ENCODE data around the gene CRHR2. TPM values are rescaled to one million over a fixed set of nuclear protein-coding genes. Genes with fewer than 3 reads are reported as not detected.
"Not testable (repeated sequence)": the region's sequence is repeated elsewhere in the genome, so short reads cannot be mapped to it uniquely, and the experiment has no call there.

CRHR2 gene
- under 1 TPM in 2 of 4 donors, not detected in 2; 0.09 to 0.25 TPM for polyA plus RNA-seq (ENCODE audit: insufficient read length in 4 of 4)

DNA sequence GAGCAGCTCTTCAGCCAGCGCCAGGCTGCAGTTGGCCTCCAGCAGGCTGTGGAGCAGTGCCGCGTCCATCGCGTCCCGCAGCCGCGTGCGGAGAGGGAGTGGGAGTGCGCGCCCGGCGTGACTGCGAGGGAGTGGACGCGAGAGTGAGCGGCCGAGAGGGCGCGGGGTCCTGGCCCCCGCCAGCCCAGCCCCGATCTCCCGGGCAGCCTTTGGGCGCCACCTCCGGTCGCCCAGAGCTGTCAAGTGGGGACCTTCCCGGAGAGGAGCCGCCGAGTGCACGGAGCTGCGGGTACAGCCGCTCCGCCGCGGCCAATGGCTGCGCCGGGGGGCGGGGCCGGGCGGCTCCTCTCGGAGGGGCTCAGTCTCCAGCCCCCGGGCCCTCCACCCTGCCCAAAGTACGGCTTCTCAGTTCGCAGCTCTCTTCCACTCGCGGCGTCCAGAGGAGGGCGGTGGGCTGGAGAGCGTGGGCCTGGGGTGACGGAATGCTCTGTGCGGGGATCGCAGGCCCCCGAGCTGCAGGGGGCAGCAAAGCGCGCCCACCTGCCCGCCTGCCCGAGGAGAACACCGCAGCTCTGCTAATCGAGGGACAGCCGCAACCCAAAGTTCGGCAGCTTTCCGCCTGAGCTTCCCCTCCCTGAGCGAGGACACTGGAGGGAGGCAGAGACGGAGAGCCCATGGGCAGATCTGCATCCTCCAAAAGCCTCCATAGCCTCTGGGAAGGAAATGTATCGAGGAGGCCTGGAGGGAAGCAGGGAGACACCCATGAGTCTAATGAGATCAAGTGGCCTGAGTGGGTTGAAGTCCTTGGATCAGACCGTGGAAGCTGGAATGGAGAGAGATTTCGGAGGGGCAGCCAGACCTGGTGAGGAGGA lies at the start of gene CRHR2:
Gene CRHR2, minus strand, starts transcription at position 245 of the 872 bp plus-strand sequence. Its CDS starts 176 bp downstream, at position 69.
- DNase-seq (ENCODE audit: low read depth in 4 of 4, low spot score in 3 of 4) = no peak

DNA sequence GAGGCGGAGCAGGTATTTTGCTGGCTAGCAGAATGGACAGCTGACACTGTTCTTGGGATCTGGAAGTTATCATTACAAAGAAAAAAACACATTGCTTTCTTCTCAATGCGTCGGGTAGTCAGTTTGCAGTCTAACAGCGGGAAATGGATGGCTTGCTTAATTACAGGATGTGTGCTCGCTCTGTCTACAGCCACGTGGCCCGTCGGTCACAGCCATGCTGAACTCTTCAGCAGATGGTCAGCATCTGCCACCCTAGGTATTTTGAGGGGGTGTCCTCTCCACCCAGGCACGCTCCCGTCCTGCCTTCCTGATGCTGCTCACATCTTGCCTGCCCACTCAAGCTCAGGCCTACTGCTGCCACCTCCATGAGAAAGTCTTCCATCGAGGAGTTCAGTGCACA lies 49.3 kb upstream of the CRHR2 start:
- no peak for DNase-seq (ENCODE audit: low read depth in 4 of 4, low spot score in 3 of 4)

DNA sequence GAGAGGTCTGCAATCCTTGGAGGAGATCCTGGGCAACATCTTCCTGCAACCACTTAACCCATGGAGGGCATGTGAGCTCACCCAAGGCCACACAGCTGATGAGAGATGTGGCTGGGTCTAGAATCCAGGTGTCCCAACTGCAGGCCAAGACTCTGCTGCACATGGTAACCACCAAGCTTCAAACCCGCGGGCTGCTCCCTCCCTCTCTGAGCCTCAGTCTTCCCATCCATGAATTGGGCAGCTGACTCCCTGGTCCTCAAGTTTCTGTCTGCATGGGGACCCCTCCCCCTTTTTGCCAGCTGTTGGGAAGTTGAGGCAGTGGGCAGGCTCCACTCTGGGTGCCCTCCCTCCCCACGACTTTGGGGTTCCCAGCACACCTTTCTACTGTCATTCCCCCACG lies 48.7 kb upstream of the CRHR2 start:
- no peak for DNase-seq (ENCODE audit: low read depth in 4 of 4, low spot score in 3 of 4)

DNA sequence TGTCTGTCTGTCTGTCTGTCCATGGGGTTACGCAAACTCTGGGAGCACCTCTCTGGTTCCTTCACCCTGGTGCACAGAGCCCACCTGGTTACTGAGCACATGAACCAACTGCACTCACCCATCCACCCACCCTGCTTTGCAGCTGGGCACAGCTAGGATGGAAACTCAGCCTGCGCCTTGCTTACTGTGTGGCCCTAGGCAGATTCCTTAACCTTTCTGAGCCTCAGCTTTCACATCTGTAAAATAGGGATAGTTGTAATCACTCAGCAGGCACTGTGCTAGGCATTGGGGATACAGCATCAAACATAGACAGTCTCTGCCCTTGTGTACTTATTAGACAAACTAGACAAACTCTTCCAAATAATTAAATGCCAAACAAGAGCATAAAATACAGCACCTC lies 47.8 kb upstream of the CRHR2 start:
- DNase-seq (ENCODE audit: low read depth in 4 of 4, low spot score in 3 of 4) = no peak

DNA sequence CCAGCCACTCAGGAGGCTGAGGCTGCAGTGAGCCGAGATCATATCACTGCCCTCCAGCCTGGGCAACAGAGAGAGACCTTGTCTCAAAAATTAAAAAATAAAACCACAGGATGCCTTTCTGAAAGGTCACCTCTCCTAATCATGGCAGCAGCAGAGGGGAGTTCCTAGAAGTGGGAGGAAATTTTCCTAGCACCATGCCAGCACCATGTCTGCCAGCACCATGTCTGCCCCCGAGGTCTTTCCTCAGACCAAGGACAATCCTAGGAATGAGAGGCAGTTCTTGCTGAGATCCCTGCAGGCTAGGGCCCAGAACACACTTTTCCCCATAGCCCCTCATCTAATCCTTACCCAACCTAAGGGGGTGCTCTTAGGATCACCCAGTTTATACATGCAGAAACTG lies 47.4 kb upstream of the CRHR2 start:
- DNase-seq (ENCODE audit: low read depth in 4 of 4, low spot score in 3 of 4) = no peak

DNA sequence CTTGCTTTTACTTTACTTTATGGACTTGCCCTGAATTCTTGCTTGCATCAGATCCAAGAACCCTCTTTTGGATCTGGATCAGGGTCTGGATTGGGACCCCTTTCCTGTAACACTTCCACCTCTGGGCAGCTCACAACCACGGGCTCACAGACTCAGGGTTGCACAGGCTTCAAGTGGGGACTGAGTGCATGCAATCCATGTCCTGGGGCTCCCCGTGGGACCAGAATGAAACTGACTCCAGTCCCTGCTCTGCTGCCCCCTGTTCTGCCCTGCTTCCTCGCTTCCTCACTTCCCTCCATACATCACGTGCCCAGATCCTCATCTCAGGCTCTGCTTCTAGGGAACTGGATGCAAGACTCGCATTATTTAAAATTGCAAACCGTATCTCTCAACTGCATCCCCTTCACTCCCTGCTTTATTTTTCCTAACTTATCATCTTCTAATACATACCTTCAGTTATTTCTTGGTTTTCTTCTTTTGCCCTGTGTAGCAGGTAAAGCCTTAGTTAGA lies 46.4 kb upstream of the CRHR2 start:
- no peak for DNase-seq (ENCODE audit: low read depth in 4 of 4, low spot score in 3 of 4)

DNA sequence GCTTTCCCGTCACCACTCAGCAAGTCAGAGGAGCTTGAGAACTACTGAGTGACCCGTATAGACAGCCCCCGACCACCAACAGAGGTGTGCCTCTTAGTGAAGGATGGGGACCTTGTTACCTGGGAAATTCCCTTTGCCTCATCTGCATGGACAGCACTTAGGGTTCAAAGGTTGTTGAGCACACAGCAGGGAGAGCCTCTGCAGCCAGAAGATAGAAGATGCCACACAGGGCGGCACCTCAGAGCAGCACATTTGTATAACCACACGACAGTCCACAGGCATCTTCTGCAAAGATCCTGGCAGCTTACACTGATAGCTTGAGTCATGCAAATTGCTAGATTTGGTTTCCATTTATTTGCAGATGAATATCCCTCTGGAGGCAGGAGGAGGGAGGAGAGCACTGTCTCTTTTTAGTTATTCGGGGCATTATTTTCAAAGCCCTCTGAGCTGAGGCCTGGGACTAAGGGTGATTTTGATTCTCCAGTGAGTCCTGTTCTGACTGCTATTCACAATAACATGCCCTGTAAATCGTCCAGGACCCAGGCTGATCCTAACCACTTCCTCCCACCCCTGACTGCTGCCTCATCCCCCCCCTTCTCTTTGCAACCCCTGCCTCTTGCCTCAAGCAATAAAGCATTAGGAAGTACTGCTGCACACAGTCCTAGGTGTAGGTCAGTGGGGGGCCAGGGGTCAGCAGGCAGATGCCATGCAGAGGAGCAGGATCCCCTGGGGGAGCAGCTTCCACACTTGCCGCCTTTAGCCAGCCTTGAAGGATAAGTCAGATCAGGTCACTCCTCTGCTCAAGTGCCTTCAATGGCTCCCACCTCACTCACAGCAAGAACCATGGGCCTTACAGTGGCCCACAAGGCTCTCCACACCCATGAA lies 45.0 kb upstream of the CRHR2 start:
- DNase-seq (ENCODE audit: low read depth in 4 of 4, low spot score in 3 of 4) = no peak

DNA sequence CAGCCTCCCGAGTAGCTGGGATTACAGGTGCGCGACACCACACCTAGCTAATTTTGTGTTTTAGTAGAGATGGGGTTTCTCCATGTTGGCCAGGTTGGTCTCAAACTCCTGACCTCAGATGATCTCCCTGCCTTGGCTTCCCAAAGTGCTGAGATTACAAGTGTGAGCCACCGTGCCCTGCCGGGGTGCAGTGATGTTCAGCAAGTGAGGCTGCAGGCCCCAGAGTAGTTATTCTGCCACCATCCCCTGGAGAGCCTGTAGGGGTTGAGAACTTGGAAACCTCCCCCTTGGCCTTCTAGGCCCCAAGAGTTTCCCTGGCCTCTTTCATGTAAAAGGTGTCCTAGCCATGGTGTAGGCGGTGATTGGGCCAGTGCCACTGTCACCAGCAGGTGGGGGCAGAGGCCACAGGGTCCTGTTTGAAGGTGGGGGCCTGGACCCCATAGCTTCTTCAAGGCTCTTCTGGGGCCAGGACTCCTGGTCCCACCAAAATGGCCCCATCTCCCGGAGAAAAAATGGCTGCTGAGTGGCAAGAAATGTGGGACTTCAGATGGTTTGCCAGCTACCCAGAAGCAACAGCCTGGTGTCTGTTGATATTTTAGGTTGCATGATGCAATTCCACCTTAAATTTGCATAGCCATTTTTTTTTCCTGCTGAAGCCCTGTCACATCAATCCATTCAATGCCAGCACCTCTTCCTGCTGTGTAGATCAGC lies 44.2 kb upstream of the CRHR2 start:
- DNase-seq (ENCODE audit: low read depth in 4 of 4, low spot score in 3 of 4) = no peak

DNA sequence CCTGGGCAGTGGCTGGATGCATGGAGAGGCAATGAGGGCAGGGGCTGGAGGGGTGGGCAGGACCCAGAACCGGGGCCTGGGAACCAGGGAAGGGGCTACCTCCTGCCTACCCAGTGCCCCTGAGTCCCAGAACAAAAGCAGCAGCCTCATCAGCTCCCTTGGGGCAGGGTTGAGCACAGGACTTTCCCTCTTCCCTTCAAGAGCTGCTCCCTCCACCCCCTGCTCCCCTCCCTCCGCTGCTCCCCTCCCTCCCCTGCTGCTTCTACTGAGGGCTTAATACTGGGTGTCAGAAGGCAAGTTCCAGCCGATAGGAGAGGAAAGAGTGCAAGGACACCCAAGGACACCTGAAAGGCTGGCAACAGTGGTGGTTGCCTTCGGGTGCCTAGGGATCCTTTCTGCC lies 41.5 kb upstream of the CRHR2 start:
- no peak for DNase-seq (ENCODE audit: low read depth in 4 of 4, low spot score in 3 of 4)

DNA sequence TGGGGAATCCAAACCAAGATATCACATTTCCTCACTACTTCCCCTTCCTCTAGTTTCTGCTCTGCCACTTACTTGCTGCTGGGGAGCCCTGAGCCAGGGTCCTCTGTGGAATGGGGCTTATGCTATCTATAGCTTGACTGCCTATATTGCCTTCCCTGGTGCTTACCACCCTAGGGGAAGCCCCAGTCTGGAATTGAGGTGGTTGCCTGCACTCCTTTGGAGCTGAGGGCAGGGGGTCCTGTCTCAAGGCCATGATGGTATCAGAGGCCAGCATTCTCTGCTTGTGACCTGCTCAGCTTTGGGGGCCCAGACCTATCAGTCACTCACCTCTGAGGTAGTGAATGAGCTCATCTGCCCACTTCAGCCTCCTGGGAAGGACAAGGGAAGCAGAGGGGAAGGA lies 40.4 kb upstream of the CRHR2 start:
- DNase-seq (ENCODE audit: low read depth in 4 of 4, low spot score in 3 of 4) = no peak

DNA sequence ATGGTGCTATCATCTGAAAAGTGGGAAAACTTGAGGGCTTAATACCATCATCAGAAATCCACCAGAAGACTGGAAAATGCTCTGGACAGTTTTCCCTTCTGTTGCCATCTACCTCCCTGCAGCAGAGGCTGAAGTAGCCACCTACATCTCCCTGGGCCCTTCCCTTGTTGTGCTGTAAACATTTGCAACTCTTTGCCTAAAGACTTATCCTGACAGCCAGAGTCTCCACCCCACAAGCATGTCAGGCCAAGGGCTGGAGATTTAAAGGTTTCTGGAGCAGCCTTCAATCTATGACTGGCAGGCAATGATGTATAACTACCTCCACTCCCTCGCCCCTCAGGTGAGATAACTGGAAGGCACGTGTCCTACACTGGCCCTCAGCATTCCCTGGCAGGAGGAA lies 39.9 kb upstream of the CRHR2 start:
- no peak for DNase-seq (ENCODE audit: low read depth in 4 of 4, low spot score in 3 of 4)

DNA sequence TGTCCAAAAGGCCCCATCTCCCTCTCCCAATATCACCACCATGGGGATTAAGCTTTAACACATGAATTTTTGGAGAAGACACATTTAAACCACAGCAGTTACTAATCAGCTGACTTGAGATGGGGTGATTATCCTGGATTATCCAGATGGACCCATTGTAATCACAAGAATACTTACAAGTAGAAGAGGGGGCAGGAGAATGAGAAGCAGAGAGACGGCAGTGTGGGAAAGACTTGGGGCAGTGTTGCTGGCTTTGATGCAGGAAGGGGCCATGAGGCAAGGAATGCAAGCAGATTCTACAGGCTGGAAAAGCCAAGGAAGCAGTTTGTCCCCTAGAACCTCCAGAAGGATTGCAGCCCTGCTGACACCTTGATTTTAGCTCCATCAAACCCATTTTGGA lies 39.0 kb upstream of the CRHR2 start:
- DNase-seq (ENCODE audit: low read depth in 4 of 4, low spot score in 3 of 4) = no peak

DNA sequence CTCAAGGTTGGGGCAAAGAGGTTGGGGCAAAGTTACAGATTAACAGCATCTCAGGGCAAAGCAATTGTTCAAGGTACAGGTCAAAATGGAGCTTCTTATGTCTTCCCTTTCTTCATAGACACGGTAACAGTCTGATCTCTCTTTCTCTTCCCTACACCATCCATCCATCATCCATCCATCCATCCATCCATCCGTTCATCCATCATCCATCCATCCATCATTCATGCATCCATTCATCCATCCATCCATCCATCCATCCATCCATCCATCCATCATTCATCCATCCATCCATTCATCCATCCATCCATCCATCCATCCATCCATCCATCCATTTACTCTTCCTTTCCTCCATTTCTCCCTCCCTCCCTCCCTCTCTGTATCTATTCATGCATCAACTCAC lies 37.2 kb upstream of the CRHR2 start:
- DNase-seq (ENCODE audit: low read depth in 4 of 4, low spot score in 3 of 4) = not testable (repeated sequence)

DNA sequence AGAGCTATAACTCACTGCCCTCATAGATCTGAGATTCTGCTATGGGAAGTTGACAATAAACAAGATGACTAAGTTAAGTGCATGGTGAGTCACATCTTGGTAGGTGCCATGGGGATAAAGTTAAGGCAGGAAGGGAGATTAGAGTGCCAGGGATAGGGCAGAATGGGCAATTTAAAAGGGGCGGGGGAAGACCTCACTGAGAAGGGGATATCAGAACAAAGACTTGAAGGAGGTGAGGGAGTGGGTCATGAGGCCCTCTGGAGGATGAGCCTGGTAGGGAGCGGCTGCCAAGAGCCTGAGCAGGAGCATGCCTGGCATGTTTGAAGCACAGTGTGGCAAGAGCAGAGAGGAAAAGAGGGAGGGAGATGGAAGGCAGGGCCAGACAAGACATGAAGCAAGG lies 34.9 kb upstream of the CRHR2 start:
- no peak for DNase-seq (ENCODE audit: low read depth in 4 of 4, low spot score in 3 of 4)

DNA sequence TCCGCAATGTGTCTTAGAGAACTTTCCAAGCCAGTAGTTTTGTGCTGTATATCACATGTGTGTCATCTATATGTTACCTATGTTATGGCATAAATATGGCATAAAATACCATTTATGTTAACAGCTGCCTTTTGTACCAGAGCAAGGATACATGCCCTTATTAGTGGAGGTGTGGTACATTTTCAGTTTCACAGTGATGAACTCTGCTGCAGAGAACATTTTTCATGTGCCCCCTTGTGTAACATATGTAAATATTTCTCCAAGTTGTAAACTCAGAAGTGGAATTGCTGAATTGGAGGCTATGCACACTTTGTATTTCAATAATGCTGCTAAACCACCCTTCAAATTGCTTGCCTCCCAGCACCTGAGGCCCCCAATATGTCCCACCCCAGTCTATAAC lies 31.9 kb upstream of the CRHR2 start:
- DNase-seq (ENCODE audit: low read depth in 4 of 4, low spot score in 3 of 4) = no peak

DNA sequence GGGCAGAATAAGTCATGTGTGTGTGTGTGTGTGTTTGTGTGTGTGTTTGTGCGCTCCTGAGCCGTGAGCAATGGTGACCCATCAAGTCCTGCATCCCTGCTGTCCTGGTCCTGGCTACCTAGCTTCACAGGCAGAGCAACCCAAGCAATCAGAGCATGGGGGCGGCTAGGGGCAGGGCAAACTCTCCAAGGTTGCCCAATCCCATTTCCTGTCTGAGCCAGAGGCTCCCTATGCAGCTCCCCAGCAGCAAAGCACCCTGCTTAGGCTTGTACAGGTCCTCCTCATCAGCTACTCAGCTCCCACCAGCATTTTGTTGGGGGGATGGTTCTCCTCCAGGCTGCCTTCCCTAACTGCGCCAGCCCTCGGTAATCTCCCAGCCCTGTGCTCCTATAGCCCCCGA lies 31.1 kb upstream of the CRHR2 start:
- DNase-seq (ENCODE audit: low read depth in 4 of 4, low spot score in 3 of 4) = no peak

DNA sequence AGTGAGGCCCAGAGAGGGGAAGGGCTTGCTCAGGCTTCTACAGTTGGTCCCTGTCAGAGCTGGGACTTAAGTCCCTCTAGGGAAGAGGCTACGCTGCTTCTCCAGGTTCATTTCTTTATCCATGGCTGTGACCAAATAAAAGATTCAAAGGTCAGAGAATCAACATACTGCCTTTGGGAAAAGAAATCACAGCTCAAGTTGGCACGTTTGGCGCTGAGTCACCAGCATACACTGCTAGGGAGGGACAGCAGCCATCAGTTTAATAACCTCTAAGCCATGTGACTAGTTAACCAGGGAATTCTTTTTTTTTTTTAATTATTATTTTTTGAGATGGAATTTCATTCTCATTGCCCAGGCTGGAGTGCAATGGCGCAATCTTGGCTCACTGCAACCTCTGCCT lies 28.4 kb upstream of the CRHR2 start:
- DNase-seq (ENCODE audit: low read depth in 4 of 4, low spot score in 3 of 4) = no peak

DNA sequence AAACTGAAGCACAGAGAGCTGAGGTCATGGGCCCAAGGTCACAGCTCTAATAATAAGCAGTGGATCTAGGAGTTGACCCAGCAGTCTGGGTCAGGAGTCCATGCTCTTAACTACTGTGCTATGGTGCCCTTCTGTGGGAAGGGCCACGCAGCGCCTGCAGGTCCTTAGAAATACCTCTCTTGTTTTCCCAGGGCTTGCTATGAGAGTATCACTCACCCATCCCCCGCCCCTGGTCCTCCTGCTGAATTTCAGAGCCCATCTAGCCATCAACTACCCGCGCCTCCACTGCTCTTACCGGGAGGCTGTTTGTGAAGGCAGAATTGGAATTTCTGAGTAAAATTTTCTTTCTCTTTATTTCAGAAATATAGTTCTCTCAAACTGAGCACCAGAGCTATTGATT lies 27.3 kb upstream of the CRHR2 start:
- no peak for DNase-seq (ENCODE audit: low read depth in 4 of 4, low spot score in 3 of 4)

DNA sequence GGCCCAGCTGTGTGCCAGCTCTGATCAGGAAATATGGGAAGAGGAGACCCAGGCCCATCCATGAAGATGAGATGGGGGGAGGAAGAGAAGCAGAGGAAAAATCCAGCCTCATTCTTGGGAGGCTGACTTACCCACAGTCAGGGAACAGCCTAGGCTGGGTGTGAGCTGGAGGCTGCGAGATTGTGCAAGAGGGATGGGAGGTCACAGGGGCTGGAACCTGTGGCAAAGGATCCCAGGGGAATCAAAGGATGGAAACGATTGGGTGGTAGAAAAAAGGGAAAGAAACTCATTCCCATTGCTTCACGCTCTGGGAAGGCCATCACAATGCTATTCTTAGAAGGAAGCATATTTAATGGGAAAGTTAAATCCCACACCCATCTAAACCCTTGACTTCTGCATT lies 26.7 kb upstream of the CRHR2 start:
- no peak for DNase-seq (ENCODE audit: low read depth in 4 of 4, low spot score in 3 of 4)

DNA sequence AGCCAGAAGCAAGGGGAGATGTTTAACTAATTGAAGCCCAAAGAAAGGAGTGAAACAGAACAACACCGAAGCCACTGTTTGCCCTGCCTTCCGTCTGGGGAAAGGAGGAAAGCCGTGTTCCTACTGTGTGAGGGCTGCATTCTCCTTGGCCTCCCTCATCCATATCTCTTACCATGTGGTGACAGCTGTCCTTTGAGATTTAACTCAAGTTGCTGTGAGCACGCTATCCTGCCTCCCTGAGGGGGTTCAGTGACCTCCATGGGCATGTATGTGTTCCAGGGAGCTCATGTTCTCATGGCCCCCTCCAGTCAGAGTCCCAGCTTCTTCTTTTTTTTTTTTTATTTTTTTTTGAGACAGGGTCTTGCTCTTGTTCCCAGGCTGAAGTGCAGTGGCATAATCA lies 26.2 kb upstream of the CRHR2 start:
- no peak for DNase-seq (ENCODE audit: low read depth in 4 of 4, low spot score in 3 of 4)

Data from right renal pelvis (tissue), 4 donors.